Activated CD4-positive, alpha-beta T cell treated with anti-CD3 and anti-CD28 coated beads for 36 hours (primary cell): ENCODE measurements around the gene OMA1. TPM values are rescaled to one million over a fixed set of nuclear protein-coding genes. Genes with fewer than 3 reads are reported as not detected.

Experiments
- ATAC-seq: fragments of 200-7000 bp; cut with Tn5 transposase; one replicate; pipeline ENCODE4 v1.10.0; 2021; ENCODE audit warnings: mild to moderate bottlenecking, moderate library complexity
- CTCF ChIA-PET: fragments of 350-600 bp; sonication (Branson Sonifier 250); formaldehyde crosslinking; loops from one replicate; lab custom pipeline; 2021; ENCODE audit warnings: antibody characterized with exemption; lab: Charles Lee
- POLR2A ChIA-PET: fragments of 350-600 bp; sonication (Branson Sonifier 250); formaldehyde crosslinking; loops from one replicate; lab custom pipeline; 2021; ENCODE audit warnings: antibody characterized with exemption, inconsistent platforms; lab: Charles Lee
- DNase-seq: peaks from one replicate; pipeline ENCODE4 v3.0.0-alpha.2; 2020
- H3K27ac Mint-ChIP-seq: one replicate; pipeline ENCODE4 v1.8.0; 2021; ENCODE audit warnings: mixed read lengths
- H3K27me3 Mint-ChIP-seq: one replicate; pipeline ENCODE4 v1.8.0; 2021; ENCODE audit warnings: mixed read lengths
- H3K36me3 Mint-ChIP-seq: one replicate; pipeline ENCODE4 v1.8.0; 2021; ENCODE audit warnings: low read depth, mixed read lengths
- H3K4me1 Mint-ChIP-seq: one replicate; pipeline ENCODE4 v1.8.0; 2021; ENCODE audit warnings: mixed read lengths
- H3K4me3 Mint-ChIP-seq: one replicate; pipeline ENCODE4 v1.8.0; 2021; ENCODE audit warnings: mild to moderate bottlenecking, moderate library complexity, mixed read lengths
- H3K9me3 Mint-ChIP-seq: one replicate; pipeline ENCODE4 v1.8.0; 2021; ENCODE audit warnings: low read depth, mixed read lengths
- intact Hi-C, 2 experiments: fragments of 100-400 bp; cut with DNase I in 1 of 2; cut with micrococcal nuclease in 1 of 2; formaldehyde crosslinking; loops; one replicate each; pipeline versions ENCODE4 v1.14.2 to v1.15.1; 2022 to 2024; cut with DNase I, micrococcal nuclease
- total RNA-seq, 2 experiments: library from RNA; stranded (reverse); gene quantifications; one replicate each; pipeline ENCODE4 v1.2.3, GENCODE V29; 2021

Gene OMA1
- total RNA-seq, 2 experiments from 2014 or later: 8.8 to 11.6 TPM

GRCh38 chr1:58439946-58440345 lies 106.6 kb downstream of the OMA1 start:
- H3K4me1 Mint-ChIP-seq: no peaks in the 10 kb centered on the region
- CTCF ChIA-PET: no interaction called here
- DNase-seq: no peak
- no peak for ATAC-seq
- no peaks in the 10 kb centered on the region for H3K9me3 Mint-ChIP-seq
- POLR2A ChIA-PET: no interaction called here
- no peak overlapping the region for H3K27ac Mint-ChIP-seq
- no peaks in the 10 kb centered on the region for H3K36me3 Mint-ChIP-seq
- no peak overlapping the region for H3K4me3 Mint-ChIP-seq
- H3K27me3 Mint-ChIP-seq: no peaks in the 10 kb centered on the region
- intact Hi-C loops: no loop called here

GRCh38 chr1:58438468-58438867 lies 108.1 kb downstream of the OMA1 start:
- ChIA-PET POLR2A (no interaction called here), CTCF (no interaction called here)
- H3K4me3 Mint-ChIP-seq: no peak overlapping the region
- H3K36me3 Mint-ChIP-seq: no peaks in the 10 kb centered on the region
- H3K4me1 Mint-ChIP-seq: no peaks in the 10 kb centered on the region
- no peak overlapping the region for H3K27ac Mint-ChIP-seq
- no peaks in the 10 kb centered on the region for H3K9me3 Mint-ChIP-seq
- intact Hi-C loops: no loop called here
- no peaks in the 10 kb centered on the region for H3K27me3 Mint-ChIP-seq
- no peak for ATAC-seq
- DNase-seq: no peak

- ChIA-PET CTCF (no interaction called here), POLR2A (no interaction called here)
- no peak for ATAC-seq
- Mint-ChIP-seq H3K27me3 (no peaks in the 10 kb centered on the region), H3K9me3 (no peaks in the 10 kb centered on the region), H3K4me3 (no peak overlapping the region), H3K27ac (no peak overlapping the region), H3K4me1 (no peaks in the 10 kb centered on the region), H3K36me3 (no peaks in the 10 kb centered on the region)
- intact Hi-C loops: no loop called here
- no peak for DNase-seq
These were observed 108.9 kb downstream of the OMA1 start for GRCh38 chr1:58437623-58438022.

GRCh38 chr1:58436615-58437297 lies 109.8 kb downstream of the OMA1 start:
- Mint-ChIP-seq H3K4me3 (no peak overlapping the region), H3K27me3 (no peaks in the 10 kb centered on the region), H3K36me3 (no peaks in the 10 kb centered on the region)

GRCh38 chr1:58435376-58435775 lies 111.2 kb downstream of the OMA1 start:
- ChIA-PET CTCF (interaction anchor here (0.6 kb wide), 1 partner anchor 11 kb away, joined by 3 read pairs; no protein-coding TSS in a partner anchor), POLR2A (no interaction called here)
- DNase-seq (no peak), ATAC-seq (no peak)
- no peaks in the 10 kb centered on the region for H3K36me3 Mint-ChIP-seq
- H3K9me3 Mint-ChIP-seq: no peaks in the 10 kb centered on the region
- H3K4me3 Mint-ChIP-seq: no peak overlapping the region
- H3K27ac Mint-ChIP-seq: no peak overlapping the region
- H3K27me3 Mint-ChIP-seq: no peaks in the 10 kb centered on the region
- no peaks in the 10 kb centered on the region for H3K4me1 Mint-ChIP-seq
- intact Hi-C loops: no loop called here

More at GRCh38 chr1:58436615-58437297, 109.8 kb downstream of the OMA1 start:
- ATAC-seq (no peak), DNase-seq (no peak)
- ChIA-PET POLR2A (no interaction called here), CTCF (no interaction called here)
- Mint-ChIP-seq H3K4me1 (no peaks in the 10 kb centered on the region), H3K27ac (no peak overlapping the region), H3K9me3 (no peaks in the 10 kb centered on the region)
- intact Hi-C loops: no loop called here

GRCh38 chr1:58434607-58435006 lies 111.9 kb downstream of the OMA1 start:
- Mint-ChIP-seq H3K4me3 (no peak overlapping the region), H3K27me3 (no peaks in the 10 kb centered on the region), H3K9me3 (no peaks in the 10 kb centered on the region), H3K27ac (no peak overlapping the region), H3K4me1 (no peaks in the 10 kb centered on the region), H3K36me3 (no peaks in the 10 kb centered on the region)
- DNase-seq: no peak
- ChIA-PET POLR2A (interaction anchor here (0.5 kb wide), 1 partner anchor 327 kb away, joined by 3 read pairs; no protein-coding TSS in a partner anchor), CTCF (no interaction called here)
- intact Hi-C loops: no loop called here
- no peak for ATAC-seq

- H3K27ac Mint-ChIP-seq: no peak overlapping the region
- CTCF ChIA-PET: no interaction called here
- DNase-seq: no peak
- no peaks in the 10 kb centered on the region for H3K9me3 Mint-ChIP-seq
- POLR2A ChIA-PET: interaction anchor here (0.5 kb wide), 1 partner anchor 328 kb away, joined by 3 read pairs; no protein-coding TSS in a partner anchor
- no peaks in the 10 kb centered on the region for H3K36me3 Mint-ChIP-seq
- no peak overlapping the region for H3K4me3 Mint-ChIP-seq
- H3K4me1 Mint-ChIP-seq: no peaks in the 10 kb centered on the region
- H3K27me3 Mint-ChIP-seq: no peaks in the 10 kb centered on the region
- no peak for ATAC-seq
- intact Hi-C loops: no loop called here
These were observed 112.3 kb downstream of the OMA1 start for GRCh38 chr1:58434181-58434580.

- DNase-seq (no peak), ATAC-seq (no peak)
- H3K36me3 Mint-ChIP-seq: no peaks in the 10 kb centered on the region
- POLR2A ChIA-PET: no interaction called here
- no peaks in the 10 kb centered on the region for H3K4me1 Mint-ChIP-seq
- CTCF ChIA-PET: no interaction called here
- H3K27me3 Mint-ChIP-seq: no peaks in the 10 kb centered on the region
- no peaks in the 10 kb centered on the region for H3K9me3 Mint-ChIP-seq
- intact Hi-C loops: no loop called here
- H3K27ac Mint-ChIP-seq: no peak overlapping the region
- no peak overlapping the region for H3K4me3 Mint-ChIP-seq
These were observed 113.5 kb downstream of the OMA1 start for GRCh38 chr1:58432851-58433668.

- no peak for DNase-seq
- intact Hi-C loops: no loop called here
- POLR2A ChIA-PET: no interaction called here
- Mint-ChIP-seq H3K9me3 (no peaks in the 10 kb centered on the region), H3K27me3 (no peaks in the 10 kb centered on the region), H3K36me3 (no peaks in the 10 kb centered on the region), H3K4me3 (no peak overlapping the region), H3K27ac (no peak overlapping the region), H3K4me1 (no peaks in the 10 kb centered on the region)
- no peak for ATAC-seq
- CTCF ChIA-PET: no interaction called here
These were observed 114.5 kb downstream of the OMA1 start for GRCh38 chr1:58431901-58432620.
